Kidney (tissue), 22 donors: ENCODE results near the gene SYK. TPM values are rescaled to one million over a fixed set of nuclear protein-coding genes. Genes with fewer than 3 reads are reported as not detected.
"Not testable (repeated sequence)": the region's sequence is repeated elsewhere in the genome, so short reads cannot be mapped to it uniquely, and the experiment has no call there.

ENCODE experiments used
- DNase-seq, 5 donors: peaks; one replicate each; pipeline ENCODE4 v3.0.0-alpha.2; 2013 to 2020
- FAIRE-seq: peaks from 2 replicates; lab custom pipeline; 2012; peaks lifted over from hg19 to GRCh38; lab: Jason Lieb, UNC
- H3K27ac ChIP-seq, 2 donors: one replicate each; pipeline ENCODE4 v1.7.0; 2013; ENCODE audit warnings: low read depth in 2 of 2, low read length in 2 of 2, inconsistent platforms in 1 of 2
- H3K27me3 ChIP-seq: one replicate; pipeline ENCODE4 v1.7.1; 2013; ENCODE audit warnings: low read length, inconsistent platforms; ENCODE audit not compliant: control insufficient read depth, insufficient read depth
- H3K36me3 ChIP-seq, 3 donors: one replicate each; pipeline versions ENCODE4 v1.7.0 to v1.7.1; 2013; ENCODE audit warnings: low read length in 3 of 3, control low read depth in 1 of 3, inconsistent platforms in 1 of 3; ENCODE audit not compliant: insufficient read depth in 3 of 3, control insufficient read depth in 2 of 3
- H3K4me1 ChIP-seq, 3 donors: one replicate each; pipeline versions ENCODE4 v1.7.0 to v1.7.1; 2013; ENCODE audit warnings: low read length in 3 of 3, inconsistent platforms in 1 of 3, low read depth in 1 of 3; ENCODE audit not compliant: control insufficient read depth in 2 of 3, insufficient read depth in 2 of 3
- H3K4me3 ChIP-seq, 3 donors: one replicate each; pipeline versions ENCODE4 v1.7.0 to v1.8.1; 2013; ENCODE audit warnings: low read length in 3 of 3, control low read depth in 1 of 3, inconsistent platforms in 1 of 3
- H3K9ac ChIP-seq, 3 donors: one replicate each; pipeline versions ENCODE4 v1.7.0 to v1.7.1; 2013; ENCODE audit warnings: low read length in 3 of 3, control low read depth in 1 of 3, inconsistent platforms in 1 of 3
- H3K9me3 ChIP-seq, 3 donors: one replicate each; pipeline versions ENCODE4 v1.7.0 to v1.7.1; 2013; ENCODE audit warnings: low read length in 3 of 3, control low read depth in 1 of 3, inconsistent platforms in 1 of 3; ENCODE audit not compliant: control insufficient read depth in 2 of 3, insufficient read depth in 1 of 3
- intact Hi-C: fragments of 100-400 bp; cut with DNase I; formaldehyde crosslinking; loops from one replicate; pipeline ENCODE4 v1.11.1; 2022
- long read RNA-seq, 10 donors: library from polyadenylated mRNA in 1 of 10; unstranded in 1 of 10; transcript quantifications; one replicate each; pipeline ENCODE4 v2.0.0 and lab custom pipeline, GENCODE V29; 2021 to 2026
- polyA plus RNA-seq: library from polyadenylated mRNA; stranded (reverse); fragments of 350-450 nt; fragmentation: Illumina TruSeq; extraction: RNeasy Lipid Tissue Mini Kit (QIAGEN cat#74804); gene quantifications from one replicate; pipeline ENCODE4 v1.2.3, GENCODE V29; 2014; ENCODE audit warnings: low read depth, low replicate concordance; ENCODE audit not compliant: insufficient read depth
- total RNA-seq: library from RNA; stranded (reverse); fragmentation: NEBNext Ultra II Directional; extraction: Animal tissue kit (Norgen Biotek cat#: 25700); gene quantifications from one replicate; pipeline ENCODE4 v1.2.1, GENCODE V29; 2021
- TF ChIP-seq, protein P1 (sequence below): IDR thresholded peaks from 3 replicates; pipeline ENCODE4 v1.5.1; 2012; ENCODE audit warnings: mild to moderate bottlenecking, moderate library complexity, borderline replicate concordance; ENCODE audit not compliant: insufficient read depth; ENCODE audit errors: extremely low read depth
- donor health status: control.
- donor health status: control.
- donor health status: control.
- donor health status: control.
- donor health status: control.
- donor health status: DM: yes; HTN: yes; CAD: no.
- donor health status: Normal renal cell carcinoma (clear cell type).

Gene SYK
- 52.2 TPM for total RNA-seq
- 13.3 TPM for polyA plus RNA-seq
- long read RNA-seq, donor 1: 0 reads
- long read RNA-seq, donor 2, full-length matches to known transcripts: 4 of 4 reads
- long read RNA-seq, donor 2, partial matches to known transcripts: 0 of 4 reads
- long read RNA-seq, donor 2, other reads (novel, unspliced or antisense): 0 of 4 reads
- long read RNA-seq, donor 3, full-length matches to known transcripts: 3 of 3 reads
- long read RNA-seq, donor 3, partial matches to known transcripts: 0 of 3 reads
- long read RNA-seq, donor 3, other reads (novel, unspliced or antisense): 0 of 3 reads
- long read RNA-seq, donor 4, full-length matches to known transcripts: 6 of 6 reads
- long read RNA-seq, donor 4, partial matches to known transcripts: 0 of 6 reads
- long read RNA-seq, donor 4, other reads (novel, unspliced or antisense): 0 of 6 reads
- long read RNA-seq, donor 5: 0 reads
- long read RNA-seq, donor 6: 0 reads
- long read RNA-seq, donor 7, full-length matches to known transcripts: 28 of 57 reads
- long read RNA-seq, donor 7, partial matches to known transcripts: 14 of 57 reads
- long read RNA-seq, donor 7, other reads (novel, unspliced or antisense): 15 of 57 reads
- long read RNA-seq, donor 8, full-length matches to known transcripts: 1 of 1 reads
- long read RNA-seq, donor 8, partial matches to known transcripts: 0 of 1 reads
- long read RNA-seq, donor 8, other reads (novel, unspliced or antisense): 0 of 1 reads
- long read RNA-seq, donor 9, full-length matches to known transcripts: 2 of 2 reads
- long read RNA-seq, donor 9, partial matches to known transcripts: 0 of 2 reads
- long read RNA-seq, donor 9, other reads (novel, unspliced or antisense): 0 of 2 reads
- long read RNA-seq, donor 10, full-length matches to known transcripts: 3 of 10 reads
- long read RNA-seq, donor 10, partial matches to known transcripts: 7 of 10 reads
- long read RNA-seq, donor 10, other reads (novel, unspliced or antisense): 0 of 10 reads

DNA sequence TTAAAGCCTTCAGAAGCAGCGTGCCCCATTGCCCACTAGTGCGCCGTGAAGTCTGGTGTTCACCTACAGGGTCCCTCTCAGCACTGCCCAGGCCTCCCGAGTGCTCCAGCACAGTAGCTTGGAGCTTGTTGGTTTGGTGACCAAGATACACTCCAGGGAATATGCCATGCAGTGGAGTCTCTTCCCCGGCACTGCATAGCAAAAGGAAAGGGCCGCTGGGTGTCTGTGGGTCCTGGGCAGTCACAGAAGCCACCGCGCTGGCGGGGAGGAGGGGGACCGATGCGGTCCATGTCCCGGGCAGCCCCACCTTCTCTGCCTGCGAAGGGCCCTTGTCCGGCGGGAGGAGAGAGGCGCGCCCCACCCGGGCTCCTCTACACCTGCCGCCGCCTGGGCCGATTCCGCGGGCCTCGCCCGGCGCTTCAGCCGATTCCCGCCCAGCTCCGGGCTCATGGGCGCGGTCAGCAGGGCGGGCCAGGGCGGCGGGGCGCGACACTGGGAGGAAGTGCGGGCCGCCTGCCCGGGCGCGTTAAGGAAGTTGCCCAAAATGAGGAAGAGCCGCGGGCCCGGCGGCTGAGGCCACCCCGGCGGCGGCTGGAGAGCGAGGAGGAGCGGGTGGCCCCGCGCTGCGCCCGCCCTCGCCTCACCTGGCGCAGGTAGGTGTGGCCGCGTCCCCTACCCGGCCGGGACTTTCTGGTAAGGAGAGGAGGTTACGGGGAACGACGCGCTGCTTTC, at the start of gene SYK:
TSS of gene SYK (plus strand) at position 579 of the 732 bp plus-strand sequence. CDS start 42,080 bp downstream, outside the sequence.
- Histone ChIP-seq H3K9me3 (no peaks in the 10 kb centered on the region), H3K4me1 (peaks cover 0 to 5% (median 4%) of the 10 kb centered on the region in 3 donors), H3K27ac (peak within 1 kb of the TSS; percentile 63 to 84), H3K9ac (peak within 1 kb of the TSS; percentile 42 to 68 (median 60)), H3K27me3 (no peaks in the 10 kb centered on the region), H3K36me3 (no peaks in the 10 kb centered on the region), H3K4me3 (peak within 1 kb of the TSS; percentile 50 to 61 (median 55))
- intact Hi-C loops: no loop called here
- DNase-seq (peak; percentile 35 to 89 (median 62)), FAIRE-seq (no peak)
- TF ChIP-seq, protein P1, sequence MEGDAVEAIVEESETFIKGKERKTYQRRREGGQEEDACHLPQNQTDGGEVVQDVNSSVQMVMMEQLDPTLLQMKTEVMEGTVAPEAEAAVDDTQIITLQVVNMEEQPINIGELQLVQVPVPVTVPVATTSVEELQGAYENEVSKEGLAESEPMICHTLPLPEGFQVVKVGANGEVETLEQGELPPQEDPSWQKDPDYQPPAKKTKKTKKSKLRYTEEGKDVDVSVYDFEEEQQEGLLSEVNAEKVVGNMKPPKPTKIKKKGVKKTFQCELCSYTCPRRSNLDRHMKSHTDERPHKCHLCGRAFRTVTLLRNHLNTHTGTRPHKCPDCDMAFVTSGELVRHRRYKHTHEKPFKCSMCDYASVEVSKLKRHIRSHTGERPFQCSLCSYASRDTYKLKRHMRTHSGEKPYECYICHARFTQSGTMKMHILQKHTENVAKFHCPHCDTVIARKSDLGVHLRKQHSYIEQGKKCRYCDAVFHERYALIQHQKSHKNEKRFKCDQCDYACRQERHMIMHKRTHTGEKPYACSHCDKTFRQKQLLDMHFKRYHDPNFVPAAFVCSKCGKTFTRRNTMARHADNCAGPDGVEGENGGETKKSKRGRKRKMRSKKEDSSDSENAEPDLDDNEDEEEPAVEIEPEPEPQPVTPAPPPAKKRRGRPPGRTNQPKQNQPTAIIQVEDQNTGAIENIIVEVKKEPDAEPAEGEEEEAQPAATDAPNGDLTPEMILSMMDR: no peak

GRCh38 chr9:90755514-90756371, 45.9 kb upstream of the SYK start:
- H3K4me1 ChIP-seq, intact Hi-C loops, H3K27me3 ChIP-seq, H3K27ac ChIP-seq, H3K9ac ChIP-seq, H3K9me3 ChIP-seq, H3K4me3 ChIP-seq, FAIRE-seq, H3K36me3 ChIP-seq: not testable (repeated sequence)
- TF ChIP-seq, protein P1: peak; percentile 29
- peak in 3 of 5 donors; percentile 50 to 74 (median 68) for DNase-seq

DNA sequence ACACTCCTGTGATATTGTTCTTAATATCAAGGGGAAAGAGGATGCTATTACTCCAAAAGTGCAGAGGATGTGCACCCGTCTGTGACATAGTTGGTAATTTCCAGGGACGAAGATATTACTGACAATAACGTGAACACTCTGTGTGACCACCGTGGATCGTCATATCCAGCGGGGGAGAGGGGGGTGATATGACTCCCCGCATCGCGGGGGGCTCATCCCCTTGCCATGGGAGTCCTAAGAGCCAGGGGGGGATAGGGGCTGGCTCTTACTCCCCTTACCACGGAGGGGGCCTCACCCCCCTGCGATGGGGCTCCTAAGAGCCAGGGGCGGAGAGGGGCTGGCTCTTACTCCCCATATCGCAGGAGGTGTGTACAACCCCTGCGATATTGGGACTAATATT, 41.0 kb upstream of the SYK start:
- FAIRE-seq, H3K9ac ChIP-seq, intact Hi-C loops, H3K9me3 ChIP-seq, H3K27ac ChIP-seq, H3K36me3 ChIP-seq, H3K4me1 ChIP-seq, H3K4me3 ChIP-seq, DNase-seq, H3K27me3 ChIP-seq: not testable (repeated sequence)
